Type B pancreatic cell (in vitro differentiated cells): Measurements from ENCODE around the gene GLYR1. TPM values are rescaled to one million over a fixed set of nuclear protein-coding genes. Genes with fewer than 3 reads are reported as not detected.

ENCODE experiments used
- DNase-seq: peaks from one replicate; pipeline ENCODE4 v3.0.0; 2021; ENCODE audit warnings: mixed read lengths; ENCODE audit not compliant: unreplicated experiment; ENCODE audit errors: extremely low spot score
- H3K27ac Mint-ChIP-seq: 2 replicates; pipeline ENCODE4 v1.8.0; 2021; ENCODE audit warnings: mild to moderate bottlenecking, mixed read lengths
- H3K27me3 Mint-ChIP-seq: 2 replicates; pipeline ENCODE4 v1.8.0; 2021; ENCODE audit warnings: mixed read lengths
- H3K36me3 Mint-ChIP-seq: 2 replicates; pipeline ENCODE4 v1.8.0; 2021; ENCODE audit warnings: mixed read lengths
- H3K4me1 Mint-ChIP-seq: one replicate; pipeline ENCODE4 v1.8.0; 2021; ENCODE audit warnings: mixed read lengths; ENCODE audit not compliant: unreplicated experiment
- H3K4me3 Mint-ChIP-seq: 2 replicates; pipeline ENCODE4 v1.8.0; 2021; ENCODE audit warnings: mild to moderate bottlenecking, mixed read lengths
- H3K9me3 Mint-ChIP-seq: 2 replicates; pipeline ENCODE4 v1.8.0; 2021; ENCODE audit warnings: mixed read lengths
- total RNA-seq: library from RNA; stranded (reverse); gene quantifications from 2 replicates; pipeline ENCODE4 v1.2.1, GENCODE V29; 2021; ENCODE audit warnings: low replicate concordance
- TF ChIP-seq, protein P1 (sequence below): fragments of 200-600 bp; sonication (generic); conservative IDR thresholded peaks from 2 replicates; pipeline ENCODE4 v1.5.0; 2021; ENCODE audit warnings: antibody characterized with exemption, mild to moderate bottlenecking

The GLYR1 gene
- total RNA-seq, 1 donor from 2014 or later = 120 TPM

DNA sequence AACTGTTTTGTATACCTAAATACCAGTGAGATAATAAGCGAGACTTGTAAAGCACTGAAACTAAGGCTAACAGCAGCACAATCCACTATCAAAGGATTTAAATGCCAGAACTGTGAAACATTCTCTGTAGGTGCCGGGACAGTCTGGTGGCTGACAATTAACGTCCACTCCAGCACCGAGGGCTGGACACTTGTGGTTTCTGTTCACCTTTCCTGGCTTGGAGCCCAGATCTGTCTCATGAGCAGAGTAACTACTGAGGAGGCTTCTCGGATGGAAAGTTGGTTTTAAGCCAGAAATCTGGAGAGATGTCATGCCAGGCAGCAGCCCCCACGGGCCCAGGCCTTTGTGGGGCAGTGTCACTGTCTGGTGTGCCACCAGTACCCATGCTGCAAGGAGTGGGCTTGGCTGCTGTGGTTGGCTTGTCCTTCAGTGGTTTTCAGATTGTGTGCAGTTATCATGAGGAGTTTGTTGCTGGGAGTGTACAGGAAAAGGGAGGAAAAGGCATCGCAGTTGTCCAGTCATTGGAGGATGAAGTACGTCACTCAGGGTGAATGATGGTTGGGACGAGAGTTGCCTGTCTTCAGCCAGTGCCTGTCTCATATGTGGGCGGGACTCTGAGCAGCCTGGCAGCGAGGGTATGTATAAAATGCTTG lies 35.7 kb upstream of the GLYR1 start:
- DNase-seq = no peak
- Mint-ChIP-seq H3K27ac (peak overlapping the region; percentile 66), H3K9me3 (no peaks in the 10 kb centered on the region), H3K4me1 (peaks cover 20% of the 10 kb centered on the region), H3K36me3 (peaks cover 47% of the 10 kb centered on the region), H3K27me3 (no peaks in the 10 kb centered on the region), H3K4me3 (no peak overlapping the region)
- TF ChIP-seq, protein P1, sequence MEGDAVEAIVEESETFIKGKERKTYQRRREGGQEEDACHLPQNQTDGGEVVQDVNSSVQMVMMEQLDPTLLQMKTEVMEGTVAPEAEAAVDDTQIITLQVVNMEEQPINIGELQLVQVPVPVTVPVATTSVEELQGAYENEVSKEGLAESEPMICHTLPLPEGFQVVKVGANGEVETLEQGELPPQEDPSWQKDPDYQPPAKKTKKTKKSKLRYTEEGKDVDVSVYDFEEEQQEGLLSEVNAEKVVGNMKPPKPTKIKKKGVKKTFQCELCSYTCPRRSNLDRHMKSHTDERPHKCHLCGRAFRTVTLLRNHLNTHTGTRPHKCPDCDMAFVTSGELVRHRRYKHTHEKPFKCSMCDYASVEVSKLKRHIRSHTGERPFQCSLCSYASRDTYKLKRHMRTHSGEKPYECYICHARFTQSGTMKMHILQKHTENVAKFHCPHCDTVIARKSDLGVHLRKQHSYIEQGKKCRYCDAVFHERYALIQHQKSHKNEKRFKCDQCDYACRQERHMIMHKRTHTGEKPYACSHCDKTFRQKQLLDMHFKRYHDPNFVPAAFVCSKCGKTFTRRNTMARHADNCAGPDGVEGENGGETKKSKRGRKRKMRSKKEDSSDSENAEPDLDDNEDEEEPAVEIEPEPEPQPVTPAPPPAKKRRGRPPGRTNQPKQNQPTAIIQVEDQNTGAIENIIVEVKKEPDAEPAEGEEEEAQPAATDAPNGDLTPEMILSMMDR = no peak

DNA sequence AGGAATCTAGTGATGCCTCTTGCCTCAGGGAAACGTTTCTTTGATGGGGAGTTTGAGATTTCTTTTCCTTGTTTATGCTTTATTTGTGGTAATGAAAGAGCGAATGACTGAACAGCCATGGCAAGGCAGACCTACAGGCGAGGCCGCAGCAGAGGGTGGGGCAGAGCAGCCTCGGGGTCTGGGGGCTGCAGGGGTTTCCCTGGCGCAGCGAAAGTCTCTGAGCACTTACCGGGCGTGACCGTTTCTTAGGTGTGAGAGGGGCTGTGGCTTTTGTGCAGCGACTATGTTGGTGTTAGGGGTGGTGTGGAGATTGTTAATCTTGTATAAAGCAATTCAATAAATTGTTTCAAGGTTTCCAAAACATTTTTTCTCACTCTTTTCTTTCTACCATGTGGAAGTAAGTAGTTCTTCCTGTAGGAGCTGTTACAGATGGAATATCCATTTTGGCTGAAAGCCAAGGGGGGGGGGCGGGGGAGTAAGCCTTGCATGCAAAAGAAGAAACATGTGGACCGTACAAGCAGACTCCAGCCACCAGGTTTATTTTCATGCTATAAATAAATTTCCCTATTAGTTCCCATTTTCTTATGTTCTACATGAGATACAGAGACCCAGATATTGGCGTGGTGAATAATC lies 35.0 kb upstream of the GLYR1 start:
- Mint-ChIP-seq H3K9me3 (no peaks in the 10 kb centered on the region), H3K27me3 (no peaks in the 10 kb centered on the region), H3K36me3 (peaks cover 46% of the 10 kb centered on the region), H3K4me3 (peak overlapping the region; percentile 5), H3K4me1 (peaks cover 20% of the 10 kb centered on the region), H3K27ac (peak overlapping the region; percentile 66)
- no peak for DNase-seq
- TF ChIP-seq, protein P1 = no peak

DNA sequence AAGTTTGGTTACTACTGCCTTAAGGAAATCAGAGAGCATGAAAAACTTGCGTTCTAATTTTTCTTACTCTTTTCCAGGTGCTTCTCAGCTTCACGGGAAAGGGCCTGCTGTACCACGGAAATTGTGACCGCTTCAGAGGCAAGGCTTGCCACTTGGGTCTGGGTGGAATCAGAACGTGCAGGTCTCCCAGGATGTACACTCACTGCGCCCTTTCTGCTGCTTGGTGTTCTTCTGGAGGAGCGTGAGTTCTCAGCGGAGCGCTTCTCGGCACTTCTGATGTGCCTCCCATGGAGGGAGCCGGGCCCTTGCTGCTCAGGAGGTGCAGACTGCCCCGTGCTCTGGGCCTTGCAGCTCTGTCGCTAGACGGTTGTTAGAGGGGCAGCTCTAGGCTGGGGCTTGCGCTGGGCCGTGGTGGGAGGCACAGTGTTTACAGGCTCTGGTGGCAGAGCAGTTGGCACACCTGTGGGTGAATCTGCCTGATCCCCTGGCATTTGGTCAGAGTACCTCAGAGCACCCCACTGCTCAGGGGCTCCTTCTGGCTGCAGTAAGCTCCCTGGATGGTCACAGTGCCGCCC lies 33.0 kb upstream of the GLYR1 start:
- Mint-ChIP-seq H3K4me3 (no peak overlapping the region), H3K27me3 (no peaks in the 10 kb centered on the region), H3K27ac (no peak overlapping the region), H3K4me1 (peaks cover 19% of the 10 kb centered on the region), H3K9me3 (no peaks in the 10 kb centered on the region), H3K36me3 (peaks cover 34% of the 10 kb centered on the region)
- TF ChIP-seq, protein P1 = no peak
- DNase-seq = no peak

DNA sequence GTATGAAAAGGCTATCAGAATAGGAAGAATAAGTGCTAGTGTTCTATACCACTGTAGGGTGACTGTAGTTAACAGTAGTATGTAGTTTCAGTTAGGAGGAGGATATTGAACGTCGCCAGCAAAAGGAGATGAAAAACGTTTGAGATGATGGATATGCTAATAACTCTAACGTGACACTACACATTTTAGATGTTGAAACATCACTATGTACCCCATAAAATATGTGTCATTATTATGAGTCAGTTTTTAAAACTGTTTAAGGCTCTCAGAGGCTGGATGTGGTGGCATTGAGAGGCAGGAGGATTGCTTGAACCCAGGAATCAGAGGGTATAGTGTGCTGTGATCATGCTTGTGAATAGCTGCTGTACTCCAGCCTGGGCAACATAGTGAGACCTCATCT lies 32.0 kb upstream of the GLYR1 start:
- Mint-ChIP-seq H3K36me3 (peaks cover 31% of the 10 kb centered on the region), H3K9me3 (no peaks in the 10 kb centered on the region), H3K27me3 (no peaks in the 10 kb centered on the region)

DNA sequence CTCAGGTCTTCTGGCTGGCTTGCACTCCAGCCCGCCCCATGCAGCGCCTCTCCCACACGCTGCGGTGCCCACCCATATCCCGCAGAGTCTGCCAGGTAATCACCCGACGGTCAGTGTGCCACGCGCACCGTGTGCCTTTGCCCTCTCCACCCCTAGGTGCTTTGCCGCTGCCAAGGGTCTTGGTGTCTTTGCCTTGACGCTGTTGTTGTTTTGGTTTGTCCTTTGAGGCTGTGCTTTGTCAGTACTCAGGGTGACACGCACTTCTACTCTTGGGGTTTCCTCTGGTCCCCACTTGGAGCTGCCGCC lies 30.2 kb upstream of the GLYR1 start:
- H3K27me3 Mint-ChIP-seq = no peaks in the 10 kb centered on the region

More for the DNA sequence above, 32.0 kb upstream of the GLYR1 start:
- DNase-seq = no peak
- TF ChIP-seq, protein P1 = no peak
- Mint-ChIP-seq H3K4me3 (no peak overlapping the region), H3K27ac (no peak overlapping the region), H3K4me1 (peaks cover 13% of the 10 kb centered on the region)

More for the DNA sequence above, 30.2 kb upstream of the GLYR1 start:
- Mint-ChIP-seq H3K36me3 (peaks cover 23% of the 10 kb centered on the region), H3K27ac (peak overlapping the region; percentile 63), H3K4me1 (peaks cover 5% of the 10 kb centered on the region), H3K4me3 (no peak overlapping the region), H3K9me3 (no peaks in the 10 kb centered on the region)
- TF ChIP-seq, protein P1 = no peak
- no peak for DNase-seq
